Measurements from ENCODE around the gene MAN1A2. TPM values are rescaled to one million over a fixed set of nuclear protein-coding genes. Genes with fewer than 3 reads are reported as not detected.

Gene MAN1A2
- total RNA-seq, 1 donor = 51.0 TPM

DNA sequence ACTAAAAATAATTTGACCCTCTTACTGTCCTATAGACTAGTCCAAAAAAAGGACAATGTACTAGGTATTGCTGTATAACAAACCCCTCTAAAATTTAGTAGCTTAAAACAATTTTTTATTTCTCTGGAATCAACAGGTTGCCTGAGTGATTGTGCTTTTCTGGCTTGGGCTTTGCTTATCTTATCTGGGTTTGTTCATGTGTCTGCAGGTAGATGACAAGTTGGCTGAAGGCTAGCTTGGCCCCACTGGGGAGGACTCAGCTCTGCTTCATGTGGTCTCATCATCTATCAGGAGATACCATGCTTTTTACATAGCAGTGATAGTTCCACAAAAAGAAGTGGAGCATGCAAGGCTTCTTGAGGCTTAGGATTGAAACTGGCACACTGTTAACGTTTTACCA is 114.2 kb downstream of the MAN1A2 start:
- no peaks in the 10 kb centered on the region for H4K20me1 ChIP-seq (ENCODE audit: insufficient read depth, low read length)
- TF ChIP-seq CTCF (IDR thresholded peaks at IDR 0.05; ENCODE audit: extremely low read depth, low read depth, low read length) = no peak
- H3K79me2 ChIP-seq (ENCODE audit: insufficient read depth, low read length) = no peaks in the 10 kb centered on the region
- no peak overlapping the region for H3K27ac ChIP-seq (ENCODE audit: low read depth, low read length)
- H3K27me3 ChIP-seq (ENCODE audit: insufficient read depth, low read length) = no peaks in the 10 kb centered on the region
- H3K4me3 ChIP-seq (ENCODE audit: insufficient read depth, low read length) = no peak overlapping the region
- DNase-seq (ENCODE audit: insufficient read length, low spot score, missing footprints) = no peak
- no peaks in the 10 kb centered on the region for H3K9me3 ChIP-seq (ENCODE audit: low read depth, low read length)
- H2AFZ ChIP-seq (ENCODE audit: low read length) = no peak overlapping the region
- no peak overlapping the region for H3K4me2 ChIP-seq (ENCODE audit: insufficient read depth, low read length)
- no peaks in the 10 kb centered on the region for H3K36me3 ChIP-seq (ENCODE audit: insufficient read depth, low read length)
- H3K4me1 ChIP-seq (ENCODE audit: insufficient read depth, low read length) = no peaks in the 10 kb centered on the region

- Histone ChIP-seq H3K4me3 (ENCODE audit: insufficient read depth, low read length) (no peak overlapping the region), H3K4me2 (ENCODE audit: insufficient read depth, low read length) (no peak overlapping the region), H3K9me3 (ENCODE audit: low read depth, low read length) (no peaks in the 10 kb centered on the region), H3K36me3 (ENCODE audit: insufficient read depth, low read length) (no peaks in the 10 kb centered on the region), H3K27me3 (ENCODE audit: insufficient read depth, low read length) (no peaks in the 10 kb centered on the region), H4K20me1 (ENCODE audit: insufficient read depth, low read length) (no peaks in the 10 kb centered on the region), H3K27ac (ENCODE audit: low read depth, low read length) (no peak overlapping the region), H3K79me2 (ENCODE audit: insufficient read depth, low read length) (no peaks in the 10 kb centered on the region), H3K4me1 (ENCODE audit: insufficient read depth, low read length) (no peaks in the 10 kb centered on the region), H2AFZ (ENCODE audit: low read length) (no peak overlapping the region)
- no peak for TF ChIP-seq CTCF (IDR thresholded peaks at IDR 0.05; ENCODE audit: extremely low read depth, low read depth, low read length)
- DNase-seq (ENCODE audit: insufficient read length, low spot score, missing footprints) = no peak
Observed at GRCh38 chr1:117493906-117494305, 126.7 kb downstream of the MAN1A2 start.

DNA sequence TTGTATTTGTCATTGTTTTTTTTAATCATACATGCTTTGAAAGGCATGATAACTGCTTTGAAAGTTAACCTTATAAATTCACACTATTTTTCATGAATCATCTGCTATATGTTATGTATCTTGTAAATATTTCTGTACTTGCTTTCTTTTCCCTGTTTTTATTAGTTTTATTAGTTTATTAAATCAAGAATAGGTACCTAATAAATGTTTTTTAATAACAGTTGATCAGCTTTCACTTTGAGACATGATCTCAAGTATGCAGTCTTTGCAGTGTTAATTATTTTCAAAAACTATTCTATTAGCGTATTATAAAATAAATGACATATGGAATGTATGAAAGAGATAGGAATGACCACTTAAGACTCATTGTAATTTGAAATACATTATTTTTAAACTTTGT is 127.8 kb downstream of the MAN1A2 start:
- DNase-seq (ENCODE audit: insufficient read length, low spot score, missing footprints) = no peak
- no peak overlapping the region for H3K4me2 ChIP-seq (ENCODE audit: insufficient read depth, low read length)
- no peaks in the 10 kb centered on the region for H4K20me1 ChIP-seq (ENCODE audit: insufficient read depth, low read length)
- H3K27me3 ChIP-seq (ENCODE audit: insufficient read depth, low read length) = no peaks in the 10 kb centered on the region
- H3K79me2 ChIP-seq (ENCODE audit: insufficient read depth, low read length) = no peaks in the 10 kb centered on the region
- peaks cover 4% of the 10 kb centered on the region for H3K36me3 ChIP-seq (ENCODE audit: insufficient read depth, low read length)
- no peak overlapping the region for H3K27ac ChIP-seq (ENCODE audit: low read depth, low read length)
- no peaks in the 10 kb centered on the region for H3K9me3 ChIP-seq (ENCODE audit: low read depth, low read length)
- no peak overlapping the region for H3K4me3 ChIP-seq (ENCODE audit: insufficient read depth, low read length)
- no peaks in the 10 kb centered on the region for H3K4me1 ChIP-seq (ENCODE audit: insufficient read depth, low read length)
- no peak for TF ChIP-seq CTCF (IDR thresholded peaks at IDR 0.05; ENCODE audit: extremely low read depth, low read depth, low read length)
- H2AFZ ChIP-seq (ENCODE audit: low read length) = no peak overlapping the region

GRCh38 chr1:117499071-117499470 is 131.8 kb downstream of the MAN1A2 start:
- no peak for DNase-seq (ENCODE audit: insufficient read length, low spot score, missing footprints)
- Histone ChIP-seq H3K4me1 (ENCODE audit: insufficient read depth, low read length) (peaks cover 8% of the 10 kb centered on the region), H3K27ac (ENCODE audit: low read depth, low read length) (no peak overlapping the region), H4K20me1 (ENCODE audit: insufficient read depth, low read length) (no peaks in the 10 kb centered on the region), H3K27me3 (ENCODE audit: insufficient read depth, low read length) (no peaks in the 10 kb centered on the region), H3K4me2 (ENCODE audit: insufficient read depth, low read length) (no peak overlapping the region), H3K4me3 (ENCODE audit: insufficient read depth, low read length) (no peak overlapping the region), H3K9me3 (ENCODE audit: low read depth, low read length) (no peaks in the 10 kb centered on the region), H2AFZ (ENCODE audit: low read length) (no peak overlapping the region), H3K36me3 (ENCODE audit: insufficient read depth, low read length) (peaks cover 4% of the 10 kb centered on the region), H3K79me2 (ENCODE audit: insufficient read depth, low read length) (no peaks in the 10 kb centered on the region)
- TF ChIP-seq CTCF (IDR thresholded peaks at IDR 0.05; ENCODE audit: extremely low read depth, low read depth, low read length) = no peak
